OCI-LY7 (cell line): Measurements from ENCODE around the gene PNPLA1. TPM values are rescaled to one million over a fixed set of nuclear protein-coding genes. Genes with fewer than 3 reads are reported as not detected.

Source experiments
- BruUV-seq: library from RNA; stranded (reverse); fragments of 400-500 nt; replicated peaks from 2 replicates; lab custom pipeline; 2021; lab: Mats Ljungman, UMichigan
- CTCF ChIA-PET: fragments of 300-600 bp; sonication (Branson Sonifier 250); formaldehyde crosslinking; loops from one replicate; lab custom pipeline; 2022; ENCODE audit warnings: antibody characterized with exemption; ENCODE audit not compliant: unreplicated experiment; lab: Charles Lee
- POLR2A ChIA-PET: fragments of 300-600 bp; sonication (Branson Sonifier 250); formaldehyde crosslinking; loops from one replicate; lab custom pipeline; 2022; ENCODE audit warnings: antibody characterized with exemption; lab: Charles Lee
- DNase-seq: peaks from one replicate; pipeline ENCODE4 v3.0.0-alpha.2; 2015; ENCODE audit warnings: low spot score
- H2AFZ ChIP-seq: fragments of 200-600 bp; sonication (generic), shearing (Covaris generic); 2 replicates; pipeline ENCODE4 v1.6.1; 2014; ENCODE audit warnings: mild to moderate bottlenecking, antibody characterized with exemption, low read length, moderate library complexity
- H3K27ac ChIP-seq: fragments of 200-600 bp; sonication (generic); 2 replicates; pipeline ENCODE4 v1.5.1; 2014; ENCODE audit warnings: mixed run types, low read depth, mild to moderate bottlenecking, moderate library complexity, low read length, inconsistent platforms; ENCODE audit not compliant: poor library complexity, severe bottlenecking
- H3K36me3 ChIP-seq: fragments of 200-600 bp; sonication (generic); 2 replicates; pipeline ENCODE4 v1.6.1; 2014; ENCODE audit warnings: mild to moderate bottlenecking, antibody characterized with exemption, low read length, moderate library complexity, mixed read lengths; ENCODE audit not compliant: insufficient read depth
- H3K4me1 ChIP-seq: fragments of 200-600 bp; sonication (generic); 2 replicates; pipeline ENCODE4 v1.5.1; 2014; ENCODE audit warnings: mild to moderate bottlenecking, low read length; ENCODE audit not compliant: insufficient read depth, poor library complexity, severe bottlenecking
- H3K4me2 ChIP-seq: fragments of 200-600 bp; sonication (generic); 2 replicates; pipeline ENCODE4 v1.6.1; 2014; ENCODE audit warnings: mild to moderate bottlenecking, low read length
- H3K4me3 ChIP-seq: fragments of 200-600 bp; sonication (generic); 2 replicates; pipeline ENCODE4 v1.5.1; 2014; ENCODE audit warnings: mild to moderate bottlenecking, low read depth, low read length; ENCODE audit not compliant: poor library complexity, severe bottlenecking
- H3K79me2 ChIP-seq: fragments of 200-600 bp; sonication (generic); 2 replicates; pipeline ENCODE4 v1.6.1; 2016; ENCODE audit warnings: low read depth, mild to moderate bottlenecking, low read length, moderate library complexity, mixed read lengths; ENCODE audit not compliant: insufficient read depth
- H3K9me2 ChIP-seq: fragments of 200-600 bp; sonication (generic); 2 replicates; pipeline ENCODE4 v1.6.1; 2016; ENCODE audit warnings: mild to moderate bottlenecking, low read length, mixed read lengths; ENCODE audit not compliant: insufficient read depth
- H3K9me3 ChIP-seq: fragments of 200-600 bp; sonication (generic); 2 replicates; pipeline ENCODE4 v1.6.1; 2014; ENCODE audit warnings: mild to moderate bottlenecking, mixed run types, low read length, mixed read lengths
- H4K20me1 ChIP-seq: fragments of 200-600 bp; sonication (generic); 2 replicates; pipeline ENCODE4 v1.6.1; 2014; ENCODE audit warnings: mild to moderate bottlenecking, antibody characterized with exemption, low read length, moderate library complexity, mixed read lengths; ENCODE audit not compliant: insufficient read depth
- CTCF ChIP-seq: fragments of 200-600 bp; sonication (generic); conservative IDR thresholded peaks from 2 replicates; pipeline ENCODE4 v1.5.1; 2014; ENCODE audit warnings: mild to moderate bottlenecking, antibody characterized with exemption, low read length, moderate library complexity, mixed read lengths
- EZH2phosphoT487 ChIP-seq: fragments of 200-600 bp; sonication (generic); IDR thresholded peaks from 2 replicates; pipeline ENCODE4 v1.6.1; 2018; ENCODE audit warnings: low read depth, borderline replicate concordance, mild to moderate bottlenecking, mixed run types, antibody characterized with exemption, low read length, moderate library complexity, mixed read lengths
- intact Hi-C: fragments of 100-400 bp; cut with micrococcal nuclease; formaldehyde crosslinking; loops from one replicate; pipeline ENCODE4 v1.10.0; 2022; ENCODE audit not compliant: unreplicated experiment
- total RNA-seq, 2 experiments: library from RNA; depleted of rRNA in 1 of 2; stranded (reverse); fragments of >200 nt in 1 of 2; shearing (Covaris generic) in 1 of 2; gene quantifications; 2 replicates each; pipeline ENCODE4 v1.2.3, GENCODE V29; 2014 to 2022

Gene PNPLA1
- total RNA-seq, 2 experiments from 2014 or later: not detected

- intact Hi-C loops: no loop called here
- Histone ChIP-seq H3K4me3 (no peak overlapping the region), H3K9me3 (no peaks in the 10 kb centered on the region), H3K9me2 (no peaks in the 10 kb centered on the region), H3K36me3 (no peaks in the 10 kb centered on the region), H3K4me2 (no peak overlapping the region), H3K4me1 (no peaks in the 10 kb centered on the region), H2AFZ (no peak overlapping the region), H3K79me2 (no peaks in the 10 kb centered on the region), H3K27ac (no peak overlapping the region), H4K20me1 (no peaks in the 10 kb centered on the region)
- DNase-seq: no peak
- POLR2A ChIA-PET: interaction anchor here (1.1 kb wide), 1 partner anchor 37 kb away, joined by 3 read pairs; no protein-coding TSS in a partner anchor
- CTCF ChIA-PET: interaction anchor here (0.6 kb wide), 1 partner anchor 254 kb away, joined by 3 read pairs; no protein-coding TSS in a partner anchor
- no TSS peak for BruUV-seq
- TF ChIP-seq EZH2phosphoT487 (no peak), CTCF (no peak)
Measured at GRCh38 chr6:36267731-36268477, 2.0 kb upstream of the PNPLA1 start.

GRCh38 chr6:36268478-36269275 lies 1.2 kb upstream of the PNPLA1 start:
- TF ChIP-seq CTCF: no peak
- Histone ChIP-seq H3K4me2 (no peak overlapping the region), H3K9me3 (no peaks in the 10 kb centered on the region), H3K27ac (no peak overlapping the region), H3K4me3 (no peak overlapping the region), H3K79me2 (no peaks in the 10 kb centered on the region), H2AFZ (no peak overlapping the region), H3K9me2 (no peaks in the 10 kb centered on the region), H3K4me1 (no peaks in the 10 kb centered on the region), H4K20me1 (no peaks in the 10 kb centered on the region), H3K36me3 (no peaks in the 10 kb centered on the region)
- ChIA-PET CTCF (no interaction called here), POLR2A (no interaction called here)
- no peak for DNase-seq
- no TSS peak for BruUV-seq
- intact Hi-C loops: no loop called here

- TF ChIP-seq EZH2phosphoT487 (no peak), CTCF (no peak)
- BruUV-seq: no TSS peak
- DNase-seq: no peak
- Histone ChIP-seq H2AFZ (no peak overlapping the region), H3K4me3 (no peak overlapping the region), H4K20me1 (no peaks in the 10 kb centered on the region), H3K9me3 (no peaks in the 10 kb centered on the region), H3K4me1 (no peaks in the 10 kb centered on the region), H3K79me2 (no peaks in the 10 kb centered on the region), H3K27ac (no peak overlapping the region), H3K36me3 (no peaks in the 10 kb centered on the region), H3K4me2 (no peak overlapping the region), H3K9me2 (no peaks in the 10 kb centered on the region)
- ChIA-PET POLR2A (no interaction called here), CTCF (no interaction called here)
- intact Hi-C loops: no loop called here
Measured at GRCh38 chr6:36272234-36272633, 2.4 kb downstream of the PNPLA1 start.
